ENCODE measurements around the gene ASAP3.

ASAP3 gene

DNA sequence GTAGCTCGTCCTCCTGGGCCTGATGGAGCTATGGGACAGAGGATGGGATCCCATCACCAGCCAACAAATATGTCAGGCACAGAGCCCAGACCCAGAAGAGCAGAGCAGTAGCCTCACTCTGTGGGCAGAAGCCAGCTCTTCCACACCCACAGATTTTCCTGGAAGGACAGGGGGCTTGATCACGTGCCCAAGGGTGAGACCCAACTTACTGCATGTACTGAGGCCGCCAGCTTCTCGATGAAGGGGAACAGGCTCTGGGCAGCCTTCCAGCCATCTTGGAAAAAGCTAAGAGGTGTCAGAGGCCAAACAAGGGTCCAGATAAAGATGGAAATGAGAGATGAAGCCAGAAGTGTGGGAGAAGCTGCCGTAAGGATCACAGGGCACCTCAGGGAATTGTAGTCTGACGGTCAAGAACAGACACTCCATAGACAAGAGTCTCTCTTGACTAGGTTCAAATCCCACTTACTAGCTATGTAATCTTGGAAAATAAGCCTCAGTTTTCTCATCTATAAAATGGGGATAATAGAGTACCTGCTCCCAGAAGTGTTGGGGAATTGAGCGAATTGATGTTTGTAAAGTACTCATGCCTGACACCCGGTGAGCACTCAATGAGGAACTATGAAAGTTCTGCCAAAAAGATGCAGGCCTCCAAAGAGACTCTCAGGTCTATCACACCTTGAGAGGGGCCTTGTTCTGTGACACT lies 42.4 kb downstream of the ASAP3 start:
- Histone ChIP-seq H3K9ac (ENCODE audit: low read length in 5 of 5) (no peak overlapping the region), H3K27ac (ENCODE audit: low read depth, low read length) (no peak overlapping the region), H3K4me1 (ENCODE audit: control insufficient read depth in 5 of 5, insufficient read depth in 5 of 5, low read length in 5 of 5) (peaks cover 7 to 31% (median 24%) of the 10 kb centered on the region in 5 donors), H3K27me3 (ENCODE audit: control insufficient read depth in 5 of 5, insufficient read depth in 4 of 5, low read length in 5 of 5) (peaks cover 0 to 4% (median 0%) of the 10 kb centered on the region in 5 donors), H3K36me3 (ENCODE audit: control insufficient read depth in 5 of 5, insufficient read depth in 5 of 5, low read length in 5 of 5) (peaks cover 0 to 38% (median 20%) of the 10 kb centered on the region in 5 donors), H3K4me3 (ENCODE audit: low read depth in 1 of 5, low read length in 5 of 5) (no peak overlapping the region), H3K9me3 (ENCODE audit: control insufficient read depth in 5 of 5, low read length in 5 of 5) (no peaks in the 10 kb centered on the region)

DNA sequence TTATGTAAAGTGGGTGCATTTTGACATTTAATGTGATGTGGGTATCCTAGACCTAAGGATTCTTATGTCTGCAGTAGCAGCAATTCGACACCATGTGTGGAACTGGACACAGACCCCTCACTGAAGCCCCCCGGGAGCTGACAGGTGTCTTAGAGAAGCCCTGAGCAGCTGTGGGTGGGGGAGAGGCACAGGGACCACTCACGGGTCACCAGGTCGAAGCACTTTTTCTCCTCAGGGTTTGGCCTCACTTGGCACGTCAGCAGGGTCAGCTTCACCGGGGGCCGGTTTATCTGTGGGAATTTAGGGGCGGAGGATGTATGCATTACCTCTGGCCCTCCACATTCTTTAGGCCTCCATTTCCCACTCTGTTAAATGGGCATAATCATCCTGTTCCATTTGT lies 45.4 kb downstream of the ASAP3 start:
- no peak overlapping the region for H3K27ac ChIP-seq (ENCODE audit: low read depth, low read length)

DNA sequence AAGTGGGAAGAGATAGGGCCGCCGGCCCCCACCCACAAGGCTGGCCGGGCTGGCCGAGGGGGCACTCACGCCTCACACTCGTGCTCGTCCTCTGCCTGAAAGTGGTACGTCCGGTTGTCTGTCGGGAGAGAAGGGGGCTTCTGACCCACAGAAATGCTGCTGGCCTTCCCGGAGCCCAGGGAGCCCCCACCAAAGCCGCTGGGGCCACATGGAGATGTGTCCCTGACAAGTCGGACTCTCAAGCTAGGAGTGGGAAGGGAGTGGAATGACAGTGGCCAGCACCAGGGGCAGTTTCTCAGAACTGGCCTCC lies 46.7 kb downstream of the ASAP3 start:
- Histone ChIP-seq H3K27me3 (ENCODE audit: control insufficient read depth in 5 of 5, insufficient read depth in 4 of 5, low read length in 5 of 5) (no peaks in the 10 kb centered on the region), H3K9ac (ENCODE audit: low read length in 5 of 5) (no peak overlapping the region), H3K36me3 (ENCODE audit: control insufficient read depth in 5 of 5, insufficient read depth in 5 of 5, low read length in 5 of 5) (peaks cover 0 to 70% (median 48%) of the 10 kb centered on the region in 5 donors), H3K4me3 (ENCODE audit: low read depth in 1 of 5, low read length in 5 of 5) (no peak overlapping the region), H3K27ac (ENCODE audit: low read depth, low read length) (no peak overlapping the region), H3K4me1 (ENCODE audit: control insufficient read depth in 5 of 5, insufficient read depth in 5 of 5, low read length in 5 of 5) (peaks cover 0 to 8% (median 7%) of the 10 kb centered on the region in 5 donors), H3K9me3 (ENCODE audit: control insufficient read depth in 5 of 5, low read length in 5 of 5) (no peaks in the 10 kb centered on the region)

More for the DNA sequence above, 45.4 kb downstream of the ASAP3 start:
- H3K27me3 ChIP-seq (ENCODE audit: control insufficient read depth in 5 of 5, insufficient read depth in 4 of 5, low read length in 5 of 5), result no peaks in the 10 kb centered on the region
- no peak overlapping the region for H3K9ac ChIP-seq (ENCODE audit: low read length in 5 of 5)
- H3K36me3 ChIP-seq (ENCODE audit: control insufficient read depth in 5 of 5, insufficient read depth in 5 of 5, low read length in 5 of 5), result peaks cover 0 to 62% (median 37%) of the 10 kb centered on the region in 5 donors
- no peaks in the 10 kb centered on the region for H3K9me3 ChIP-seq (ENCODE audit: control insufficient read depth in 5 of 5, low read length in 5 of 5)
- no peak overlapping the region for H3K4me3 ChIP-seq (ENCODE audit: low read depth in 1 of 5, low read length in 5 of 5)
- peaks cover 0 to 12% (median 7%) of the 10 kb centered on the region in 5 donors for H3K4me1 ChIP-seq (ENCODE audit: control insufficient read depth in 5 of 5, insufficient read depth in 5 of 5, low read length in 5 of 5)

DNA sequence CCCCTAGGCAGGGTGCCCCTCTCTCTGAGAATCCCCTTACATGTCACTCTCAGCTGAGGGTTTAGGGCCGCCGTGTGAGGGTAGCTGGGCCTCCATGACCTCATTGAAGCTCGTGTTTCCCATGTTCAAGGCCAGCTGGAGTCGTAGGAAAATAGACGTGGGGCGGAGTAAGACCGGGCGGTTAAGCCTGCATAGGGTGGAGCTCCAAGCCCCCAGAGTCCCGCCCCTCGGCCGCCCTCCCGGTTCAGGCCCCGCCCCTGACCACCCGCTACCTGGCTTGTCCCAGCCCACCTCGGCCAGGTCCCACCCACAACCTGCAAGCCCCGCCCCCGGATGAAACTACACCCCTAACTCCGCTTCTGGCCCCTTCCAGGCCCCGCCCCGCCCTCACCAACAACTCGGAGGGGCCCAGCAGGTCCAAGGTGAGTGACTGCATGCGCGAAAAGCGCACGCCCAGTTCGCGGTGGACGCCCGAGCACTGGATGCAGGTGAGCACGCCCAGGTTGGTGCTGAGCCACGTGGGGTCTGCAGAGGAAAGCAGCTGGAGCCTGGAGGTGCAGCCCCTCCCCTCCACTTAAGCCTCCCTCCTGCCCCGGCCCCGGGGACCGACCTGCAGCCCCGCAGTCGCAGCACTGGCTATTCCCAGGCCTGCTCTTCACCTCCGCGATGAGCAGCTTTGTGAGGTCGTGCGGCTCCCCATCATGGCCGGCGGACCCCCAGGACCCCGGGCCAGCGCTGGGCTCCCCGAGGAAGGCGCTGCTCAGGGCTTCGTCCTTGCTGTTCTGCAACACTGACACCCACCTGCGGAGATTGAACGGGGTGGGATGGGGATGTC lies 47.2 kb downstream of the ASAP3 start:
- Histone ChIP-seq H3K9ac (ENCODE audit: low read length in 5 of 5) (no peak overlapping the region), H3K36me3 (ENCODE audit: control insufficient read depth in 5 of 5, insufficient read depth in 5 of 5, low read length in 5 of 5) (peaks cover 0 to 68% (median 50%) of the 10 kb centered on the region in 5 donors), H3K4me1 (ENCODE audit: control insufficient read depth in 5 of 5, insufficient read depth in 5 of 5, low read length in 5 of 5) (peaks cover 0 to 8% (median 6%) of the 10 kb centered on the region in 5 donors), H3K4me3 (ENCODE audit: low read depth in 1 of 5, low read length in 5 of 5) (no peak overlapping the region), H3K9me3 (ENCODE audit: control insufficient read depth in 5 of 5, low read length in 5 of 5) (no peaks in the 10 kb centered on the region), H3K27me3 (ENCODE audit: control insufficient read depth in 5 of 5, insufficient read depth in 4 of 5, low read length in 5 of 5) (no peaks in the 10 kb centered on the region), H3K27ac (ENCODE audit: low read depth, low read length) (no peak overlapping the region)

DNA sequence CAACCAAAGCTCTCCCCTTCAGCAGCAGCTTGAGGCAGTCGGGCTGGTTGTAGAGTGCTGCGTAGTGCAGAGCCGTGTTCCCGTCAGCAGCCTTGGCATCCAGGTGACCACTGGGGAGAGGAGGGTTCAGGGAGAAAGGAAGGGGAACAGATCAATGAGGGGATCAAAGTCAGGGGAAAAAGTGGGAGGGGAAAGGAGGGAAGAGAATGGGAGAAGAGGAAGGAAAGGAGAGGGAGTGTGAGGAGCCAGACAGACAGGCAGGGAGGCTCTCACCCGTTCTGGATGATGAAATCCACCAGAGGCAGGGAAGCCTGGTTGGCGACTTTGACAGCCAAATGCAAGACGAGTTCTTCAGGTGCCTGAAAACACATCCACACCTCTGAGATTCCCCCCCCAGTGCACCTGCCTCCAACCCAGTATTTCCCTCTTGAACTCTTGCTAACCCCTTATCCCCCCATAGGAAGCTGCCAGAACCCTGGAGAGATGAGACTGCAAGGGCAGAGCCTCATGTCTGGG lies 49.7 kb downstream of the ASAP3 start:
- Histone ChIP-seq H3K9ac (ENCODE audit: low read length in 5 of 5) (no peak overlapping the region), H3K9me3 (ENCODE audit: control insufficient read depth in 5 of 5, low read length in 5 of 5) (no peaks in the 10 kb centered on the region), H3K27me3 (ENCODE audit: control insufficient read depth in 5 of 5, insufficient read depth in 4 of 5, low read length in 5 of 5) (no peaks in the 10 kb centered on the region), H3K36me3 (ENCODE audit: control insufficient read depth in 5 of 5, insufficient read depth in 5 of 5, low read length in 5 of 5) (peaks cover 0 to 86% (median 71%) of the 10 kb centered on the region in 5 donors), H3K27ac (ENCODE audit: low read depth, low read length) (no peak overlapping the region), H3K4me1 (ENCODE audit: control insufficient read depth in 5 of 5, insufficient read depth in 5 of 5, low read length in 5 of 5) (no peaks in the 10 kb centered on the region), H3K4me3 (ENCODE audit: low read depth in 1 of 5, low read length in 5 of 5) (no peak overlapping the region)

DNA sequence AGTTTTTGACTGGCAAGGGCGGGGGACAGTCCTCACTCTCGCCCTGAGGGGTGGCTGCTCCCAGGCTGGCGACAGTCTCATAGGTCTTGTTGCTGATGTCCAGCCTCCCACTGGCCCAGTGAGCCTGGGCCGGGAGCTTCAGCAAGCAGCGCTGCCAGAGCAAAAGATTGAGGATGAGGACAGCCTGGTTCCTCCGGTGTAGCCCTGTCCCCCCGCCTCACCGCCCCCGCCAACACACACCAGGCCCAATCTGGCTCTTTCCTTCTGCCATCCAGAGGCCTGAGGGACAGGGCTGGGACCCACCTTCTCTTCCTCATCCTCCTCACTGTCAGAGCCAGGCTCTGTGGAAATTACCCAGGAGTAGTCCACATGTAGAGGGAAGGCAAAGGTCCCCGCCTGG lies 50.9 kb downstream of the ASAP3 start:
- no peaks in the 10 kb centered on the region for H3K4me1 ChIP-seq (ENCODE audit: control insufficient read depth in 5 of 5, insufficient read depth in 5 of 5, low read length in 5 of 5)
- H3K9ac ChIP-seq (ENCODE audit: low read length in 5 of 5), result no peak overlapping the region
- peaks cover 0 to 84% (median 63%) of the 10 kb centered on the region in 5 donors for H3K36me3 ChIP-seq (ENCODE audit: control insufficient read depth in 5 of 5, insufficient read depth in 5 of 5, low read length in 5 of 5)
- no peaks in the 10 kb centered on the region for H3K27me3 ChIP-seq (ENCODE audit: control insufficient read depth in 5 of 5, insufficient read depth in 4 of 5, low read length in 5 of 5)
- no peak overlapping the region for H3K27ac ChIP-seq (ENCODE audit: low read depth, low read length)
- H3K4me3 ChIP-seq (ENCODE audit: low read depth in 1 of 5, low read length in 5 of 5), result no peak overlapping the region
- H3K9me3 ChIP-seq (ENCODE audit: control insufficient read depth in 5 of 5, low read length in 5 of 5), result no peaks in the 10 kb centered on the region

DNA sequence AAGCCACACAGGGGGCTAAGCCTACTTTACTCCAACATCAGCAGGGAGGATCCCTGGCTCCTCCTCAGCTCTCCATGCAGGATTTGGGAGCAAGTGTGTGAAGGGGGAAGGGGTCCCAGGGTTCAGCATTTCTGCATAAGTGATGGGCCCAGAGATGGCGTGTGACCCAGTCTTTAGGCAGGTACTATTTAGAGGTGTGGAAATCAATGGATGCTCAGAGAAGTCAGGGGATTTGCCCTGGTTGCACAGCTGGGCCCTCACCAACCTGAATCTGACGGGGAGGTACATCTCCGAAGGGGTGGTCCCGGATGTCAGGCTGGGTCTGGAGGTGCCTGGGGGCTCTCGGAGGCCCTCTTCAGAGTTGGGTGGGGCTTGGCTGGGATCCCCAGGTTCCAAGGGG lies 52.5 kb downstream of the ASAP3 start:
- Histone ChIP-seq H3K4me3 (ENCODE audit: low read depth in 1 of 5, low read length in 5 of 5) (no peak overlapping the region), H3K27me3 (ENCODE audit: control insufficient read depth in 5 of 5, insufficient read depth in 4 of 5, low read length in 5 of 5) (no peaks in the 10 kb centered on the region), H3K36me3 (ENCODE audit: control insufficient read depth in 5 of 5, insufficient read depth in 5 of 5, low read length in 5 of 5) (peaks cover 0 to 75% (median 53%) of the 10 kb centered on the region in 5 donors), H3K4me1 (ENCODE audit: control insufficient read depth in 5 of 5, insufficient read depth in 5 of 5, low read length in 5 of 5) (no peaks in the 10 kb centered on the region), H3K9me3 (ENCODE audit: control insufficient read depth in 5 of 5, low read length in 5 of 5) (no peaks in the 10 kb centered on the region), H3K27ac (ENCODE audit: low read depth, low read length) (no peak overlapping the region), H3K9ac (ENCODE audit: low read length in 5 of 5) (no peak overlapping the region)

DNA sequence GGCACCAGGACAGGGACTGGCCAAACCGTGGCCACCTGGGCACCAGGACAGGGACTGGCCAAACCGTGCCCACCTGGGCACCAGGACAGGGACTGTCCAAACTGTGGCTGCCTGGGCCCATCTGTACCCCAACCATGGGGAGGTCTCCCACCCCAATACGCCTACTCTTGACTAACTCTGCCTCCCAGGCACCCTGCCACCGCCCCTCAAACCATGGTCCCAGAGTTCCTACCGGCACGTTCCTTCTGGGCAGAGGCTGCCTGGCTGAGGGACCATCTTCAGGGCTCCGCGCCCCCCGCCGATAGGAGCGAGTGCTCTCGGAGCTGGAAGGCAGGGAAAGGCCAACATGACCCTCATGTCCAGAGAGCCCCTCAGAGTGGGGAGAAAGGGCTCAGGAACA lies 53.2 kb downstream of the ASAP3 start:
- Histone ChIP-seq H3K4me3 (ENCODE audit: low read depth in 1 of 5, low read length in 5 of 5) (no peak overlapping the region), H3K36me3 (ENCODE audit: control insufficient read depth in 5 of 5, insufficient read depth in 5 of 5, low read length in 5 of 5) (peaks cover 0 to 69% (median 52%) of the 10 kb centered on the region in 5 donors), H3K27ac (ENCODE audit: low read depth, low read length) (no peak overlapping the region), H3K4me1 (ENCODE audit: control insufficient read depth in 5 of 5, insufficient read depth in 5 of 5, low read length in 5 of 5) (no peaks in the 10 kb centered on the region), H3K9ac (ENCODE audit: low read length in 5 of 5) (no peak overlapping the region), H3K9me3 (ENCODE audit: control insufficient read depth in 5 of 5, low read length in 5 of 5) (no peaks in the 10 kb centered on the region), H3K27me3 (ENCODE audit: control insufficient read depth in 5 of 5, insufficient read depth in 4 of 5, low read length in 5 of 5) (no peaks in the 10 kb centered on the region)

DNA sequence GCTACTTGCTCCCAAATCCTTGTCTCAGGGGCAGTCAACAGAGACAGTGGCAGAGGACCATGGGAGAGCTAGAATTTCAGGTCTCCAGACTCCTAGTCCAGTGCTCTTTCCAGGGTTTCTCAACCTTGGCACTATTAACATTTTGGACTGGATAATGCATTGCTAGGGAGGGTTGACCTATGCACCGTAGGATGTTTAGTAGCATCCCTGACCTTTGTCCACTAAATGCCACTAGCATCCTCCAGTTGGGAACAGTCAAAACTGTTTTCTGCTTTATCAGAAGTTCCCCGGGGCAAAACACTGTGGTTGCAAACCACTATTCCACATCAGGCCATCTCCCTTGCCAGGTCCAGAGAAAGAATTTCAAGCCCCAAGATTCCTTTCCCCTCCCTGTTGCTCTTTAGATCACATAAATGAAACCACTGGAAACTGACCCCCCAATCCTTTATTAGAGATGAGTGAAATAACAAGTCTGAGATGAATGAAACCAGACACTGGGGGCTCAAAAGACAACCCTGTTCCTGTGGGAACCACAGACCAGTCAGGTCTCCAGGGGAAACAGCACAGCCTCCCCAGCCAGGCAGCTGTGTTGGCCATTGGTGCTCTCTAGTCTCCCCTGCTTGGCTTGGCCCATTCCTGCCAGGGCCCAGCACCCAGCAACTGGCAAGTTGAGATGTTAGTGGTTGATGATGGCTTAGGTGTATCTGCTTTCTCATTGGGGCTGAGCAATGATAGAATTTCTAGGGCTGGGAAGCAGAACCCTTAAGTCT lies 55.7 kb downstream of the ASAP3 start:
- no peaks in the 10 kb centered on the region for H3K9me3 ChIP-seq (ENCODE audit: control insufficient read depth in 5 of 5, low read length in 5 of 5)
- H3K27me3 ChIP-seq (ENCODE audit: control insufficient read depth in 5 of 5, insufficient read depth in 4 of 5, low read length in 5 of 5), result no peaks in the 10 kb centered on the region
- no peak overlapping the region for H3K9ac ChIP-seq (ENCODE audit: low read length in 5 of 5)
- peaks cover 2 to 19% (median 16%) of the 10 kb centered on the region in 5 donors for H3K4me1 ChIP-seq (ENCODE audit: control insufficient read depth in 5 of 5, insufficient read depth in 5 of 5, low read length in 5 of 5)
- H3K36me3 ChIP-seq (ENCODE audit: control insufficient read depth in 5 of 5, insufficient read depth in 5 of 5, low read length in 5 of 5), result peaks cover 0 to 45% (median 35%) of the 10 kb centered on the region in 5 donors
- H3K4me3 ChIP-seq (ENCODE audit: low read depth in 1 of 5, low read length in 5 of 5), result no peak overlapping the region
- H3K27ac ChIP-seq (ENCODE audit: low read depth, low read length), result no peak overlapping the region

Data from subcutaneous abdominal adipose tissue (tissue), 5 donors.